ENCODE results near the gene PSMG3. TPM values are rescaled to one million over a fixed set of nuclear protein-coding genes. Genes with fewer than 3 reads are reported as not detected.

PSMG3 gene
- total and polyA plus RNA-seq, 2 donors (not counting 3 experiments of a cell fraction or from before 2014, with no cell fraction given), result 25.5 to 49.7 TPM

DNA sequence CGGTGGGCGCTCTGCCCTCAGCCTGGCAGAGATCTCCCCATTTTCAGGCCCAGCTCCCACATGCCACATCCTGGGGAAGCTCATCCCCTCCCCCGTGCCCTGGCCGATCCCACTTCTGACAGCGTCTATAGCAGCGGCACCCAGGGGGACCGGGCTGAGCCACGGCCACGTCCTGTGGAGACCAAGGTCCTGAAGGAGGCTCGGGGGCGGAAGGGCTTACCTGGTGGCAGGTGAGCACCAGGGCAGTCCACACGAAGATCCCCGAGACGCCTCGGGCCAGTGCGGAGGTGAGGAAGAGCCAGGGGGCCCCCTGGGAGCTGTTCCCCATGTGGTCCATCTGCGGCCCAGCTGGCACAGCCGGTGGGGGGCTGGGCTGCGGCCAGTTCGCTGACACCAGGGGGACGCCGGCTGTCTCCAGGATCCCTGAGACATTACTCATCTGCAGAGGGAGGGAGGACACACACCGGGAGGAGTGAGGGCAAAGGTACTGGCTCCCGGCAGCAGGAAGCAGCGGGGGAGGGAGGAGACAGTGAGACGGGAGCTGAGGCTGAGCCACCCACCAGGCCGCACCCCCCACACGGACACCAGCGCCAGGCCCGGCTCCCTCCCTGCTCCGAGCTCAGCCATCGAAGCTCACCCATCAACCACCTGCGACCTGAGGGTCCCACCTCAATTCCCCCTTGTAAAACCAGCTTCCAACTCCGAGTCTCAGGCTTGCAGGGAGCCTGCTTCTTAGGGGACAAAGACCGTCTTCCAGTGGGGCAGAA is 14.6 kb downstream of the PSMG3 start:
- TF ChIP-seq FOS (IDR thresholded peaks at IDR 0.05; ENCODE audit: borderline replicate concordance, insufficient read depth, low read length) (no peak), POLR2AphosphoS5 (IDR thresholded peaks at IDR 0.05; ENCODE audit: insufficient read depth, low read depth, low read length) (no peak), MYC (IDR thresholded peaks at IDR 0.05; ENCODE audit: low read depth, low read length) (no peak), EZH2 (IDR thresholded peaks at IDR 0.05; ENCODE audit: borderline replicate concordance, low read depth, low read length, severe bottlenecking) (no peak), POLR2A (IDR thresholded peaks at IDR 0.05; ENCODE audit: low read depth, low read length) (no peak), GATA2 (IDR thresholded peaks at IDR 0.05; ENCODE audit: insufficient read depth, insufficient read length, low read depth, low read length) (no peak), JUN (IDR thresholded peaks at IDR 0.05; ENCODE audit: borderline replicate concordance, insufficient read depth, insufficient read length, low read depth) (no peak), CTCF (IDR thresholded peaks at IDR 0.05; ENCODE audit: extremely low read depth in 1 of 2, insufficient read depth in 1 of 2, low read depth in 1 of 2, low read length in 2 of 2) (no peak)
- TF ChIP-seq, protein P1, sequence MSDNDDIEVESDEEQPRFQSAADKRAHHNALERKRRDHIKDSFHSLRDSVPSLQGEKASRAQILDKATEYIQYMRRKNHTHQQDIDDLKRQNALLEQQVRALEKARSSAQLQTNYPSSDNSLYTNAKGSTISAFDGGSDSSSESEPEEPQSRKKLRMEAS (IDR thresholded peaks at IDR 0.05; ENCODE audit: insufficient read depth, insufficient read length), result no peak
- intact Hi-C loops (cut with micrococcal nuclease) (no loop called here), dilution Hi-C loops (cut with MboI; ENCODE audit: extremely low pct_ligation_motif_present, low sequenced_read_pairs) (no loop called here)
- Histone ChIP-seq H3K4me1 (ENCODE audit: control insufficient read depth, extremely low read depth, insufficient read depth, low read length) (no peaks in the 10 kb centered on the region), H2AFZ (ENCODE audit: low read depth, low read length) (peak overlapping the region; percentile 35), H3K9me1 (replicated peaks; ENCODE audit: control insufficient read depth, extremely low read depth, insufficient read depth, low read length) (no peaks in the 10 kb centered on the region), H3K9me3 (replicated peaks; ENCODE audit: control insufficient read depth, insufficient read depth, low read length) (no peaks in the 10 kb centered on the region), H3K79me2 (ENCODE audit: control insufficient read depth, insufficient read depth, low read length) (no peaks in the 10 kb centered on the region), H3K27me3 (ENCODE audit: control insufficient read depth in 2 of 2, insufficient read depth in 2 of 2, low read length in 2 of 2) (no peaks in the 10 kb centered on the region), H3K4me2 (ENCODE audit: insufficient read depth, low read length) (no peak overlapping the region), H3K9ac (replicated peaks; ENCODE audit: extremely low read depth, insufficient read depth, low read length) (no peak overlapping the region), H3K4me3 (replicated peaks in 1 of 3; ENCODE audit: insufficient read depth in 1 of 3, low read depth in 1 of 3, low read length in 3 of 3) (no peak overlapping the region), H3K27ac (ENCODE audit: insufficient read depth, low read depth, low read length) (no peak overlapping the region), H4K20me1 (replicated peaks; ENCODE audit: control insufficient read depth, extremely low read depth, insufficient read depth, low read length) (no peaks in the 10 kb centered on the region), H3K36me3 (ENCODE audit: control insufficient read depth in 2 of 2, extremely low read depth in 1 of 2, insufficient read depth in 2 of 2, low read length in 2 of 2) (no peaks in the 10 kb centered on the region)
- BruUV-seq (replicated peaks), result no TSS peak
- POLR2A ChIA-PET, result interaction anchor here (0.6 kb wide), 1 partner anchor 106 kb away, joined by 6 read pairs; no protein-coding TSS in a partner anchor
- FAIRE-seq, result peak; percentile 24
- CTCF ChIA-PET, result interaction anchor here (0.6 to 1.3 kb wide), 3 partner anchors 18 to 810 kb away, joined by 3 read pairs; no protein-coding TSS in a partner anchor
- peak; percentile 28 for DNase-seq (ENCODE audit: low read depth, low spot score)
